NT2/D1 (cell line): ENCODE measurements around the gene NKAIN2.

ENCODE experiments used
- YY1 ChIP-seq: IDR thresholded peaks from 2 replicates; pipeline ENCODE4 v1.6.1; 2011; ENCODE audit not compliant: insufficient read length, insufficient read depth
- ZNF274 ChIP-seq: IDR thresholded peaks from 2 replicates; pipeline ENCODE4 v1.6.1; 2011; ENCODE audit warnings: mild to moderate bottlenecking, low read depth, low read length

- TF ChIP-seq ZNF274: no peak
- no peak for TF ChIP-seq YY1
Measured at GRCh38 chr6:123764722-123765121, 38.9 kb upstream of the NKAIN2 start.
